Activated naive CD4-positive, alpha-beta T cell (primary cell): ENCODE data around the gene FHL1.
A peak's percentile ranks its signal among the peaks of the same experiment; 100 is the strongest.
"Not testable (repeated sequence)": the region's sequence is repeated elsewhere in the genome, so short reads cannot be mapped to it uniquely, and the experiment has no call there.

Experiments used
- DNase-seq, 4 experiments: peaks; one replicate each; lab custom pipeline; 2025; lab: John Stamatoyannopoulos, UW

The FHL1 gene

GRCh38 chrX:136146614-136147314, 569 bp upstream of the FHL1 start:
- DNase-seq: peak in 2 of 4 experiments; percentile 7 to 15

- no peak for DNase-seq
Measured at GRCh38 chrX:136147976-136148375, 643 bp downstream of the FHL1 start.

GRCh38 chrX:136148391-136148790, 1.1 kb downstream of the FHL1 start:
- DNase-seq: no peak

GRCh38 chrX:136154998-136155397, 7.7 kb downstream of the FHL1 start:
- no peak for DNase-seq

GRCh38 chrX:136156560-136157117, 9.3 kb downstream of the FHL1 start:
- DNase-seq: no peak

GRCh38 chrX:136157187-136157586, 9.9 kb downstream of the FHL1 start:
- no peak for DNase-seq

- no peak for DNase-seq
Measured at GRCh38 chrX:136158685-136159084, 11.4 kb downstream of the FHL1 start.

- no peak for DNase-seq
Measured at GRCh38 chrX:136159611-136160025, 12.3 kb downstream of the FHL1 start.

GRCh38 chrX:136162827-136163570, 15.7 kb downstream of the FHL1 start:
- DNase-seq: peak in 3 of 4 experiments; percentile 1 to 24 (median 6)

- DNase-seq: no peak
Measured at GRCh38 chrX:136163689-136164088, 16.4 kb downstream of the FHL1 start.

GRCh38 chrX:136165406-136165805, 18.1 kb downstream of the FHL1 start:
- DNase-seq: no peak

GRCh38 chrX:136166221-136166855, 19.0 kb downstream of the FHL1 start:
- no peak for DNase-seq

GRCh38 chrX:136167989-136168388, 20.7 kb downstream of the FHL1 start:
- not testable (repeated sequence) for DNase-seq

GRCh38 chrX:136168929-136169735, 21.8 kb downstream of the FHL1 start:
- DNase-seq: no peak

- DNase-seq: no peak
Measured at GRCh38 chrX:136170139-136170800, 22.9 kb downstream of the FHL1 start.

GRCh38 chrX:136171420-136171819, 24.1 kb downstream of the FHL1 start:
- DNase-seq: no peak

- DNase-seq: no peak
Measured at GRCh38 chrX:136176399-136176825, 29.1 kb downstream of the FHL1 start.

GRCh38 chrX:136179133-136179532, 31.8 kb downstream of the FHL1 start:
- DNase-seq: no peak

GRCh38 chrX:136182414-136182813, 35.1 kb downstream of the FHL1 start:
- DNase-seq: no peak

- DNase-seq: no peak
Measured at GRCh38 chrX:136183172-136183571, 35.8 kb downstream of the FHL1 start.

- DNase-seq: no peak
Measured at GRCh38 chrX:136183917-136184316, 36.6 kb downstream of the FHL1 start.
